Measurements from ENCODE around the gene GLP1R. TPM values are rescaled to one million over a fixed set of nuclear protein-coding genes. Genes with fewer than 3 reads are reported as not detected.

Gene GLP1R
- total RNA-seq, 1 experiment from 2014 or later = not detected

DNA sequence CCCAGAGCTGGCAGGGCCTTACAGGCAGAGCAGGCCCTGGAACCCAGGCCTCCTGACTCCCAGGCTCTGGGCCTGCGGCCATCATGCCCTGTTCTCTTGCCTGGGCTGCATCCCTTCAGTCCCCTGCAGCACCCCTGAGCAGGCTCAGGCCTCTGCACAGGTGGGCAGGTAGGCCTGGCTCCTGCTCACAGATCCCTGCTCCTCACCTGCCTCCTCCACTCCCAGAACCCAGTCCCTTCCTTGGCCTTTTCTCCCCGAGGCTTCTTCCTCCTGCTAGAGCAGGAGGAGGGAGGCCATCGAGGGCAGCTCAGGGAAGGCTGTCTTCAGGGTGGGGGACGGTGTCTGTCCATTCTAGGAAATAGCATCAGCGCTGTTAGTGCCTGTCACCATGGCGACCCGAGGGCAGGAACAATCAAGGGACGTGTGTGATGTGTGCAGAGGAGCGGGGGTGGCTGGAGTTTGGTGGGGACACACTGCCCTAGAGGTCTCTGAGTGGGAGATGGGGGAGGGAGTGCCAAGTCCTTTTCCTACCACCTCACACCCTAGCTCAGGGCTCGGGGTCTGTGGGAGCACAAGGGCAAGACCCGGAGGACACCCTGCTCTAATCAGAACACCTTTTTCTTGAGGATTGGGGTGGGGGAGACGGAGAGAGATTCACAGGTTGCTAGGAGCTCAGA, 26.6 kb downstream of the GLP1R start:
- no peak overlapping the region for H2AFZ ChIP-seq (ENCODE audit: low read depth, low read length, poor library complexity, severe bottlenecking)
- H3K9me2 ChIP-seq (ENCODE audit: insufficient read depth) = no peaks in the 10 kb centered on the region
- no TSS peak for BruUV-seq (replicated peaks)
- H3K4me3 ChIP-seq (replicated peaks in 1 of 2; ENCODE audit: low read depth in 1 of 2, low read length in 2 of 2) = no peak overlapping the region
- POLR2A ChIA-PET = no interaction called here
- no peaks in the 10 kb centered on the region for H3K79me2 ChIP-seq (ENCODE audit: insufficient read depth, low read length)
- RAD21 ChIA-PET (ENCODE audit: low non-redundant PET in 1 of 2, low total read pairs in 2 of 2, uncharacterized antibody in 2 of 2, unreplicated experiment in 2 of 2) = no interaction called here
- H3K9me3 ChIP-seq (ENCODE audit: control insufficient read depth in 1 of 2, insufficient read depth in 1 of 2, low read depth in 1 of 2, low read length in 2 of 2) = no peaks in the 10 kb centered on the region; a peak in 1 of 4 replicates
- no peak overlapping the region for H3K27ac ChIP-seq (ENCODE audit: low read depth, low read length)
- no peak overlapping the region for H3K4me2 ChIP-seq (ENCODE audit: low read length)
- intact Hi-C loops (cut with micrococcal nuclease) = no loop called here
- H3K27me3 ChIP-seq (ENCODE audit: insufficient read depth, low read length) = peaks cover 12% of the 10 kb centered on the region; the same call in 1 of the 2 replicates
- TF ChIP-seq, protein P1, sequence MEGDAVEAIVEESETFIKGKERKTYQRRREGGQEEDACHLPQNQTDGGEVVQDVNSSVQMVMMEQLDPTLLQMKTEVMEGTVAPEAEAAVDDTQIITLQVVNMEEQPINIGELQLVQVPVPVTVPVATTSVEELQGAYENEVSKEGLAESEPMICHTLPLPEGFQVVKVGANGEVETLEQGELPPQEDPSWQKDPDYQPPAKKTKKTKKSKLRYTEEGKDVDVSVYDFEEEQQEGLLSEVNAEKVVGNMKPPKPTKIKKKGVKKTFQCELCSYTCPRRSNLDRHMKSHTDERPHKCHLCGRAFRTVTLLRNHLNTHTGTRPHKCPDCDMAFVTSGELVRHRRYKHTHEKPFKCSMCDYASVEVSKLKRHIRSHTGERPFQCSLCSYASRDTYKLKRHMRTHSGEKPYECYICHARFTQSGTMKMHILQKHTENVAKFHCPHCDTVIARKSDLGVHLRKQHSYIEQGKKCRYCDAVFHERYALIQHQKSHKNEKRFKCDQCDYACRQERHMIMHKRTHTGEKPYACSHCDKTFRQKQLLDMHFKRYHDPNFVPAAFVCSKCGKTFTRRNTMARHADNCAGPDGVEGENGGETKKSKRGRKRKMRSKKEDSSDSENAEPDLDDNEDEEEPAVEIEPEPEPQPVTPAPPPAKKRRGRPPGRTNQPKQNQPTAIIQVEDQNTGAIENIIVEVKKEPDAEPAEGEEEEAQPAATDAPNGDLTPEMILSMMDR (IDR thresholded peaks at IDR 0.05 in 2 of 3, conservative IDR thresholded peaks at IDR 0.05 in 1 of 3; ENCODE audit: borderline replicate concordance in 1 of 3, insufficient read depth in 1 of 3, low read depth in 2 of 3, low read length in 2 of 3) = no peak
- H3K9ac ChIP-seq (ENCODE audit: low read length) = no peak overlapping the region
- no peak for DNase-seq (ENCODE audit: low read depth, low spot score)
- no peaks in the 10 kb centered on the region for H3K4me1 ChIP-seq (ENCODE audit: control insufficient read depth in 1 of 2, insufficient read depth in 2 of 2, low read length in 2 of 2)
- CTCF ChIA-PET = no interaction called here
- H3K36me3 ChIP-seq (ENCODE audit: control insufficient read depth in 1 of 2, insufficient read depth in 2 of 2, low read length in 2 of 2) = no peaks in the 10 kb centered on the region
- no peaks in the 10 kb centered on the region; the same call in 1 of the 2 replicates for H4K20me1 ChIP-seq (ENCODE audit: insufficient read depth)
- ATAC-seq = no peak

DNA sequence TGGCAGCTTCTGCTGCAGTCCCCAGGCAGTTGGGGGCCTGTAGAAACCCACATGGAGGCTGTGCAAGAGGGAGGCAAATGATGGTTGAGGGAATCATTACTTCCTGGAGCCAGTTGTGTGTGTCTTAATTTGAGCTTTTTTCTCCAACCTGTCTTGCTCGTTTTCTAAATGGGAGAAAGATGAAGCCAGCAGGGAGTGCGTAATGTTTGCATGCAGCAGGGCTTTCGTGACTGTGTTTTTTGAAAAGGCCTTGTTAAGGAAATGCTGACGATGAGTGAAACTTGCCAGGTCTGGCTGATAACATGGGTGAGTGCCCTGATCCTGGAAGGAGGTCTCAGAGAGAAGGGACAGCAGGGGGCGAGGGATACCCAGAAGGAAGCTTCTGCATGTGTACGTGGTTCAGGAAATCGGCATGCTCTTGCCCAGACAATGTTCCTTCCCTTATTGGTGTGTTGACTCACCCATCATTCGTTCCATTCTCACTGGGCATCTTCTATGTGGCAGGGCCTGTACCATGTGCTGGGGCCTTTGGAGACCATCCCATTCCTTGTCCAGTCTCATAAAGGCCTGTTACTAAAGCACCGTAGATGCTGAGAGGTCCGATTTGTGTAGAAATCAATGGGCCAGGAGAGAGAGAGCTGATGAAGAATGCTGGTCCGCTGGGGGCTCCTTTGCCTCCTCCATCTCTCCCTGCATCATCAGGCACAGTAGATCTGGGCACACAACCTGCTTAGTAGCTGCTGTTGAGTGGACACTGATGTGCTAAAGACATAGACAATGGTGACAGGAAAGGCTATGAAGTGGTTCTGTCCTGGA, 27.4 kb downstream of the GLP1R start:
- ChIA-PET RAD21 (ENCODE audit: low non-redundant PET in 1 of 2, low total read pairs in 2 of 2, uncharacterized antibody in 2 of 2, unreplicated experiment in 2 of 2) (no interaction called here), POLR2A (no interaction called here), CTCF (no interaction called here)
- Histone ChIP-seq H3K27me3 (ENCODE audit: insufficient read depth, low read length) (peaks cover 12% of the 10 kb centered on the region; the same call in 1 of the 2 replicates), H3K79me2 (ENCODE audit: insufficient read depth, low read length) (no peaks in the 10 kb centered on the region), H3K9ac (ENCODE audit: low read length) (no peak overlapping the region), H3K36me3 (ENCODE audit: control insufficient read depth in 1 of 2, insufficient read depth in 2 of 2, low read length in 2 of 2) (no peaks in the 10 kb centered on the region), H3K9me3 (ENCODE audit: control insufficient read depth in 1 of 2, insufficient read depth in 1 of 2, low read depth in 1 of 2, low read length in 2 of 2) (no peaks in the 10 kb centered on the region), H2AFZ (ENCODE audit: low read depth, low read length, poor library complexity, severe bottlenecking) (no peak overlapping the region), H4K20me1 (ENCODE audit: insufficient read depth) (no peaks in the 10 kb centered on the region; the same call in 1 of the 2 replicates), H3K4me3 (replicated peaks in 1 of 2; ENCODE audit: low read depth in 1 of 2, low read length in 2 of 2) (no peak overlapping the region), H3K4me1 (ENCODE audit: control insufficient read depth in 1 of 2, insufficient read depth in 2 of 2, low read length in 2 of 2) (no peaks in the 10 kb centered on the region), H3K9me2 (ENCODE audit: insufficient read depth) (no peaks in the 10 kb centered on the region), H3K4me2 (ENCODE audit: low read length) (no peak overlapping the region), H3K27ac (ENCODE audit: low read depth, low read length) (no peak overlapping the region)
- intact Hi-C loops (cut with micrococcal nuclease) = no loop called here
- DNase-seq (ENCODE audit: low read depth, low spot score) (no peak), ATAC-seq (no peak)
- no TSS peak for BruUV-seq (replicated peaks)
- TF ChIP-seq CBX3 (IDR thresholded peaks at IDR 0.05; ENCODE audit: low read depth) = no peak
- no peak for TF ChIP-seq POLR2AphosphoS5 (IDR thresholded peaks at IDR 0.05; ENCODE audit: low read depth, low read length)
- TF ChIP-seq ATF3 (IDR thresholded peaks at IDR 0.05) = no peak
- TF ChIP-seq POLR2A (IDR thresholded peaks at IDR 0.05; ENCODE audit: borderline replicate concordance, extremely low read depth, insufficient read depth, insufficient read length) = no peak
- no peak for TF ChIP-seq ELF1 (IDR thresholded peaks at IDR 0.05; ENCODE audit: borderline replicate concordance, low read depth)
- no peak for TF ChIP-seq RAD21 (IDR thresholded peaks at IDR 0.05; ENCODE audit: low read depth)
- no peak for TF ChIP-seq SP1 (IDR thresholded peaks at IDR 0.05; ENCODE audit: low read depth)
- TF ChIP-seq, protein P2, sequence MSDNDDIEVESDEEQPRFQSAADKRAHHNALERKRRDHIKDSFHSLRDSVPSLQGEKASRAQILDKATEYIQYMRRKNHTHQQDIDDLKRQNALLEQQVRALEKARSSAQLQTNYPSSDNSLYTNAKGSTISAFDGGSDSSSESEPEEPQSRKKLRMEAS (IDR thresholded peaks at IDR 0.05) = no peak
- TF ChIP-seq, protein P3, sequence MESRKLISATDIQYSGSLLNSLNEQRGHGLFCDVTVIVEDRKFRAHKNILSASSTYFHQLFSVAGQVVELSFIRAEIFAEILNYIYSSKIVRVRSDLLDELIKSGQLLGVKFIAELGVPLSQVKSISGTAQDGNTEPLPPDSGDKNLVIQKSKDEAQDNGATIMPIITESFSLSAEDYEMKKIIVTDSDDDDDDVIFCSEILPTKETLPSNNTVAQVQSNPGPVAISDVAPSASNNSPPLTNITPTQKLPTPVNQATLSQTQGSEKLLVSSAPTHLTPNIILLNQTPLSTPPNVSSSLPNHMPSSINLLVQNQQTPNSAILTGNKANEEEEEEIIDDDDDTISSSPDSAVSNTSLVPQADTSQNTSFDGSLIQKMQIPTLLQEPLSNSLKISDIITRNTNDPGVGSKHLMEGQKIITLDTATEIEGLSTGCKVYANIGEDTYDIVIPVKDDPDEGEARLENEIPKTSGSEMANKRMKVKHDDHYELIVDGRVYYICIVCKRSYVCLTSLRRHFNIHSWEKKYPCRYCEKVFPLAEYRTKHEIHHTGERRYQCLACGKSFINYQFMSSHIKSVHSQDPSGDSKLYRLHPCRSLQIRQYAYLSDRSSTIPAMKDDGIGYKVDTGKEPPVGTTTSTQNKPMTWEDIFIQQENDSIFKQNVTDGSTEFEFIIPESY (IDR thresholded peaks at IDR 0.05; ENCODE audit: extremely low read depth, insufficient replicate concordance, low read length) = no peak
- no peak for TF ChIP-seq SRF (IDR thresholded peaks at IDR 0.05; ENCODE audit: low read depth)
- TF ChIP-seq FOSL1 (IDR thresholded peaks at IDR 0.05; ENCODE audit: low read depth) = no peak
